Fibroblast of peridontal ligament (primary cell): ENCODE measurements around the gene TUBB4A.

Experiments
- DNase-seq: peaks from one replicate; pipeline ENCODE4 v3.0.0-alpha.2; 2010; ENCODE audit errors: extremely low read depth

Gene TUBB4A

DNA sequence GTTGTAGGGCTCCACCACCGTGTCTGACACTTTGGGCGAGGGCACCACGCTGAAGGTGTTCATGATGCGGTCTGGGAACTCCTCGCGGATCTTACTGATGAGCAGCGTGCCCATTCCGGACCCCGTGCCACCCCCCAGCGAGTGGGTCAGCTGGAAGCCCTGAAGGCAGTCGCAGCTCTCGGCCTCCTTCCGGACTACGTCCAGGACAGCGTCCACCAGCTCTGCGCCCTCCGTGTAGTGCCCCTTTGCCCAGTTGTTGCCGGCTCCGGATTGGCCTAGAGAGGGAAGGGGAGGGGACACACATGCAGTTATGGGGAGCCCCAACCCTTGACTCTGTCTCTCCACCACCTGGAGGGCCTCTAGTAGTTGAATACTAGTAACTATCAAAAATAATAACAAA, 6.2 kb downstream of the TUBB4A start:
- DNase-seq: no peak

DNA sequence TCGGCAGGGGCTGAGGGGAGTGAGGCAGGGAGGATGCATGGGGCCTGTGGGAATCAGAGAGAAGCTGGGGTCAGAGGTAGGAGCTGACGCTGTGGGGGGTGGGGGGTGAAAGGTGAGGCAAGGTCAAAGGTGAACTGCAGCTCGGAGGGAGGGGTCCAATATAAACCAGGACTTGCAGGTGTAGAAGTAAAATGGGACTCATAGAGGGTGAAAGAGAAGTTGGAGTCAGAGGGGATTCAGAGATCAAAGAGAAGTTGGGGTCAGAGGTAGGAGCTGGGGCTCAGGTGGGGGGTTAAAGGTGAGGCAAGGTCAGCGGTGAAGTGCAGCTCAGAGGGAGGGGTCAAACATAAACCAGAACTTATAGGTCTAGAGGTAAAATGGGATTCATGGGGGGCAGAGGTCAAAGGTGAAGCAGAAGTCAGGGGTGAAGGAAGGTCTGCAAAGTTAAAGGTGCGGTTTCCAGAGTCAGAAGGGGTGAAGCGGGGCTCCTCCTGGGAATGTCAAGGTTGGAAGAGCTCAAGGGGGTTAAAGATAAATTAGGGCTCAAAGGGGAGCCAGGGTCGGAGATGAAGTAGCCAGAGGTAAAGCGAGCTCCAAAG, 7.6 kb downstream of the TUBB4A start:
- DNase-seq: no peak

DNA sequence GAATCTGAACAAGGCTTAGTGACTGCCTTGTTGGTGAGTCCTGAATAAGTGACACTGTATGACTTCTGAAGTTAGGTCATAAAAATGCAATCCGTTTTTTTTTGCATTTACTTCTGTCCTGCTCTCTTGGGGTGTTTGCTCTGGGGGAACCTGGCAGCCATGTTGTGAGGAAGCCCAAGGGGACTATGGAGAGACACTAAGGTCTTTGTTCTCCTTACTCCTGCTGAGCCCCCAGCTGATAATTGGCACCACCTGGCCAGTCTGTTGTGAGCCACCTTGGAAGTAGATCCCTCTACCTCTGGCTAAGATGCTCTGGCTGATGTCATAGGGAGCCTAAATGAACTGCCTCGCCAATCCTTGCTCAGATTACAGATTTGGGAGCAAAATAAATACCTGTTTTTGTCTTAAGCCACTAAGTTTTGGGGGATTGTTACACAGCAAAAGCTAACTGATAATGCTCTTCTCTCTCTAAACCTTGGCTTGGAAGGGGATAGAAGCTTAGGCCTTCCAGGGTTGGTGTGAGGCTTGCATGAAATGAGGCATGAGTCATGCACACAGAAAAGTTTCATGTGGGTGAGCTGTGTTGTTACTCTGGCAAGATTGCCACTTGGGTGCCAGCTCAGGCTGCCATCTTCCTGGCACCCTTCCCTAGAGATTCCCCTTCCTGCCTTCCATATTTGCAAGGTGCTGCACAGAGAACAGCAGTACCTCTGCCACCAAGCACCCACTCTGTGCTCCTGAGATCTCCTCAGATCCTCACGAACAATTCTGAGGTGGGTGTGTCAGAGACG, 10.1 kb downstream of the TUBB4A start:
- DNase-seq: no peak

DNA sequence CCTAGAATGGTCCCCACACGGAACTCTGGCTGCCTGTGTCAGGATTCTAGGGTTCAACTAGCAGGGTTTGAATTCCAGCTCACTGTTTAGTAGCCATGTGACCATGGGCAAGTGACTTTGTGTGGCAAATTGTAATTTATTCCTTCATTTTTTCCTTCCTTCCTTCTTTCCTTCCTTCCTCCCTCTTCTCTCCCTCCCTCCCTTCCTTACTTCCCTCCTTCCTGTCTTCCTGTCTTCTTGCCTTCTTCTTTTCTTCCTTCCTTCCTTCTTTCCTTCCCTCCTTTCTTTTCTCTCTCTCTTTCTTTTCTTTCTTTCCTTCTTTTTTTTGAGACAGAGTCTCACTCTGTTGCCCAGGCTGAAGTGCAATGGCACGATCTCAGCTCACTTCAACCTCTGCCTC, 12.0 kb downstream of the TUBB4A start:
- DNase-seq: no peak

DNA sequence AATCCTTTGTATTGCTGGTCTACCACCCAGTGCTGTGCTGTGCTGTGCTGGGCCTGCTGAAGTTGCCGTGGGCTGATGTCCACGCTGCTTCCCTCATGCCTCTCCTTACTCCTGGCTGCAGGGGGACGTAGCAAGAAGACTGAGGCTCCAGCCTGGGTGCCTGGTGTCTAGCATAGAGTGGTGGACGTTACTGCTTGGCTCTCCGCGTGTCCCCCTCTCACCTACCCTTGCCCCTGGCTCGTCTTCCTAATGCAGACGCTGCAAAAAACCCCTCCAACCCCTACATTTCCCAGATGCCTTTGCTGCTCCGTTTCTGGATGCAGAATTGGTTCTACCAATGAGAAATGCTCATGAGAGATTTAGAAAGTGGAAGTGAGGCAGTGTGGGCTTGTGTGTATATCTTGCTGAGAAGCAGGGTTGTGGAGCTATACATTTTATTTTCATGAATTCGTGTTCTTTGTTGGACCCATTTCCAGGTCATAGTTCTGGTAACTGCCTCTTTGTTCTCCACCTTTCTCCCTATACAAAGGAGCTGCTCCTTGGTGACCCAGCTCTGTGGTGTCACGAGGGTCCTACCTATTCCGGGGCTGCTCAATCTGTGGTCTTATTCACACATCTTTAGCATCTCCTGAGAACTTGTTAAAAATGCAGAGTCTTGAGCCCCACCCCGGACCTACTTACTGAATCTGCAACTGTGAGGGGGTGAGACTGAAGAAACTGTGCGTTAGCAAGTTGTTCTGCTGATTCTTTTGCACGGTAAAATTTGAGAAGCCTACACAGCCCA, 12.6 kb downstream of the TUBB4A start:
- no peak for DNase-seq

DNA sequence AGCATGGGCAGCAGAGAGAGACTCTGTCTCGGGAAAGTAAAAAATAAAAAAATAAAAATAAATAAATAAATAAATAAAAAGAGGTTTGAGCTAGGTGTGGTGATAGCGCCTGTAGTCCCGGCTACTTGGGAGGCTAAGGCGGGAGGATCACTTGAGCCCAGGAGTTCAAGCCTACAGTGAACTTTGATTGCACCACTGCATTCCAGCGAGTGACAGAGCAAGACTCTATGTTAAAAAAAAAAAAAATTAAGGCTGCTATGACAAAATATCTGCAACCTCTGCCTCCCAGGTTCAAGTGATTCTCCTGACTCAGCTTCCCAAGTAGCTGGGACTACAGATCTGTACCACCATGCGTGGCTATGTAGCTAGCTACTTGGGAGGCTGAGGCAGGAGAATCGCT, 17.3 kb downstream of the TUBB4A start:
- DNase-seq: no peak

DNA sequence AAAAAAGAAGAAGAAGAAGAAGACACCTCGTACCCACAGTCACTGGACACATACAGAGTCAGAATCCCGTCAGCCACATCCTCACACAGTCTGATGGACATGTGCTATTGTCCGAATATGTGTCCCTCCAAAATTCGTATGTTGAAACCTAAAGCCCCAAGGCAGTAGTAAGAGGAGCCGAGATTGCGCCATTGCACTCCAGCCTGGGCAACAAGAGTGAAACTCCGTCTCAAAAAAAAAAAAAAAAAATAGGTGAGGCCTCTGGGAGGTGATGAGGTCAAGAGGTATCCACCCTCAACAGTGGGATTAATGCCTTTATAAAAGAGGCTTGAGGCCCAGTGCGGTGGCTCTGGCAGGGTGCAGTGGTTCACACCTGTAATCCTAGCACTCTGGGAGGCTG, 17.9 kb downstream of the TUBB4A start:
- no peak for DNase-seq

DNA sequence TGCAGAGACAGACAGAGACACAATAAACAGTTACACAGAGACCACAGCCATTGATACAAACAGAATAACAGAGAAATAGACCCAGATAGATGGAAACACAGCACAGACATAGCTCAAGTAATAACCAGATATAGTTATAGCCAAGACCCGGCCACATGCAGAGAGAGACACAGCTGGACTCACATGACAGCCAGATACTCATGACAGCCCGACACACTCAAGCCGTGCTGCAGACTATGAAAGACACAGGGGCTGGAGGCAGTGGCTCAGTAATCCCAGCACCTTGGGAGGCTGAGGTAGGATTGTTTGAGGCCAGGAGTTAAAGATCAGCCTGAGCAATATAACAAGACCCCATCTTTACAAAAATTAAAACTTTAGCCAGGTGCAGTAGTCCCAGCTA, 18.9 kb downstream of the TUBB4A start:
- DNase-seq: no peak

DNA sequence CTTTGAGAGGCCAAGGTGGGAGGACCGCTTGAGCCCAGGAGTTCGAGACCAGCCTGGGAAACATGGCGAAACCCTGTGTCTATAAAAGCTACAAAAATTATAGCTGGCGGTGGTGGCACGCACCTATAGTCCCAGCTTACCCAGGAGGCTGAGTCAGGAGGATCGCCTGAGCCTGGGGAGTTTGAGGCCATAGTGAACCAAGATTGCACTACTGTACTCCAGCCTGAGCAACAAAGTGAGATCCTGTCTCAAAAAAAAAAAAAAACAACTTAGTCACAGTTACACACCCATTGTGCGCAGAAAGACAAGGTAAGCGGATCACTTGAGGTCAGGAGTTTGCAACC, 19.8 kb downstream of the TUBB4A start:
- no peak for DNase-seq

DNA sequence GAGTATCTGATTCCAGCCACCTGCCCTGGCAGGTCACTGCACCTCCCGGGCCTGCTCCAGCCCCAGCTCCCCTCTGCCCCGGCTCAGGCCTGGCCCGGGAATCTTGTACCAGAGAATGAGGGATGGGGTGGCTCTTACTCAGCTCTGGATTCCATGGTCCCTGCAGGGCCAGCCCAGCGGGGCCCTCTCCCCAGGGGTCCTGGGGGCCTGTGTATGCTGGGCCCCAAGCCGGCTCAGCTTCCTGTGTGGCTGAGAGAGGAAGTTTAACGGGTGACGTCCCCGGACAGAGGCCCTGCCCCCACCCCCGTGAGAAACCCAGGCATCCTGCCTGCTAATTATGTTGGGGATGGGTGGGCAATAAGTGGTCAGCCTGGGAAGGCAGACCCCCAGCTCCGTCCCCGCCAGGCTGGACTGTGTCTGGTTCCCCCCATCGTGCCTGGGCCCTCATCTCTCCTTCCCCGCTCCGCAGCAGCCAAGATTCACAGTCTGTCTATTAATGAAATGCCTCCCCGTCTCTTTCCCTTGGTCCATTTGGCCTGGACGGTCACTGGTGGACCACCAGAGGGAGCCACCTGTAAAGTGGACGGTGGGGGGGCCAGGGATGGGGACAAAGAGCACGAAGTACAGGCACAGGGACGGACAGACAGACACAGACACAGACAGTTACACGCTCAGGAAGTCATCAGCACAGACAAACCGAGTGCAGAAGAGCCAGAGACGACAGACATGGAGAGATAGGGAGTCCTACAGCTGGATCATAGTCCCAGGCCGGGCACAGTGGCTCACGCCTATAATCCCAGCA, 20.4 kb downstream of the TUBB4A start, which contains the start of gene DENND1C:
TSS of gene DENND1C (minus strand) at position 247 of the 802 bp plus-strand sequence. CDS start at position 155, 92 bp downstream.
- no peak for DNase-seq

DNA sequence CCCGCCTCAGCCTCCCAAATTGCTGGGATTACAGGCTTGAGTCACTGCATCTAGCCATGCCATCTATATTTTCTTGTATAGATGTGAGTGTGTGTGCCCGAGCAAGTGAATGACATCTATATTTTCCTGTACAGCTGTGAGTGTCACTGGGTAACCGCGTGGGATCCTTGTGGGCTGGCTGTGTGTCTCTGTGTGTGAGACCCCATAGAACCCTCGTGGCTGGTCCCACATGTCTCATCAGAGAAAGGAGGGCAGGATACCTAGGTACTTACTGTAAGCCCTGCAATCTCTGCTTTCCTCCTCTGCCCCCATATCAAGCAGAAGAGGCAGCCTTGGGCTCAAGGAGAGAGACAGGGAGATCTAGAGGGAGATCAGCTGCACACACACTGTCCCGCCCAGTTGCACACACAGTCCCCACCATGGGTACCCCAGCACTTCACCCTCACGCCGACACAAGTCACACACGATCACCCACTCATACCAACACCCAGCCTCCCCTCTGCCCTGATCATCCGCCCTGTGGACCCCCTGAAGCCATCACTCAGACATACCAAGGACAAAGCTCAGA, 21.2 kb downstream of the TUBB4A start:
- no peak for DNase-seq

DNA sequence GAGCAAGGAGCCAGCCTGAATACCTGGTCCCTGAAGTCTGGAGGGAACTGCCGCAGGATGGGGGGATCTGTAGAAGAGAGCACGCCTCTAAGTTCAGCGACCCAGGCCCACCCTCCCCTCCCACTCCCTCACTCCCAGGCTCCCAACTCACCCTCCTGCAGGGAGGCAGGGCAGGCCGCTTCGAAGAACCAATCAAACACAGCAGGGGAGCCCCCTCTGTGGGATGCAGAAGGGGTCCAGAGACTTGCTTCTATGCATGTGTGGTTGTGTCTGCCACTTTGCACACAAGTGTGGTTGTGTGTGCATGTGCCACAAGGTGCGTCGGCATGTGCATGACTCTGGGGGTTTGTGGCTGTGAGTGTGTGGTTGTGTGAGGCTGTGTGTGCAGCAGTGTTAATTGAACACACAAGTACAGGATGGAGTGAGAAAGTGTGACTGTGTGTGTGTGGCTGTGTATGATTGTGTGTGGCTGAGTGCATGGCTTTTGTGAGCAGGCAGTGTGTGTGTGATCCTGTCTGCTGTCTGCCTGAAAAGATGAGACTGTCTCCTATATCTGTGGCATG, 22.2 kb downstream of the TUBB4A start:
- DNase-seq: no peak

DNA sequence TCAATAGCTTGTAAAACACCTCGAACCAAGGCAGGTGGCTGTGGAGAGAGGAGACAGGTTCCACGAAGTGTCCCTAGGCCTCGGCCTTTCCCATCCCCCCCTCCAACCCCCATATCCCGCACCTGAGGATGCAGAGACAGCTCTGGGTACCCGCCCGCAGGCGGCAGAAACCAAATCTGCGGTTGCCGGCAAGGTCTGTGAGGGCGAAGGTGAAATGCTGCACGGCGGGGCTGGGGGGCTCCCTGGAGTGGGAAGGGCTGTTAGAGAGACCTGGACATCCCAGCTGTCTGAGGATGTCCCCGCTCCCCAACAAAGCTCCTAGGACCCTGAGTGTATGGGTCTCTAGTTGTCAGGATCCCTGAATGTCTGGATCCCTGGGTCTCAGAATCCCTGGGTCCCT, 23.3 kb downstream of the TUBB4A start:
- DNase-seq: no peak

DNA sequence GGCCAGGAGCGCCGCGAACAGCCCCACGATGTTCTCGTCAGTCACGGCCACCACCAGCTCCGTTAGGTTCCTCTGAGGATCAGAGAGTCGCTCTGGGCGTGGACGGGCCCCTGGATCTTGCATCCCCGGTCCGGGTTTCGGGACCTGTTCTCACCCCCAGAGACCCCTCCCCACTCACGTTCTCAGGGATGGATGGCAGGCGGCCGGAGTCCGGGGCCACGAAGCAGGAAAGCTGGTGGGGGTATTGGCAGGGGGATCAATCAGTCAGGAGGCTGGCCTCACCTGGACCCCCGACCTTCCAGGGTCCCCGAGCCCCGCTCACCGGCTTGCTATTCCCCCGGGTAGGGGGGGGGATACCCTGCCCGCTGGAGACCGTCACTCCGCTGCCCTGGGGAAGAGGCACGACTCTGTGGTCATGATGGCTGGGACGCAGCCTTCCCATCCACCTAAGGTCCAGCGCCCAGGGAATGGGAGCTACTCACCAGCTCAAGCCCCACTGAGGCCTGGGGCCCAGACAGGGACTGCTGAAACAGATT, 25.1 kb downstream of the TUBB4A start:
- DNase-seq: no peak

DNA sequence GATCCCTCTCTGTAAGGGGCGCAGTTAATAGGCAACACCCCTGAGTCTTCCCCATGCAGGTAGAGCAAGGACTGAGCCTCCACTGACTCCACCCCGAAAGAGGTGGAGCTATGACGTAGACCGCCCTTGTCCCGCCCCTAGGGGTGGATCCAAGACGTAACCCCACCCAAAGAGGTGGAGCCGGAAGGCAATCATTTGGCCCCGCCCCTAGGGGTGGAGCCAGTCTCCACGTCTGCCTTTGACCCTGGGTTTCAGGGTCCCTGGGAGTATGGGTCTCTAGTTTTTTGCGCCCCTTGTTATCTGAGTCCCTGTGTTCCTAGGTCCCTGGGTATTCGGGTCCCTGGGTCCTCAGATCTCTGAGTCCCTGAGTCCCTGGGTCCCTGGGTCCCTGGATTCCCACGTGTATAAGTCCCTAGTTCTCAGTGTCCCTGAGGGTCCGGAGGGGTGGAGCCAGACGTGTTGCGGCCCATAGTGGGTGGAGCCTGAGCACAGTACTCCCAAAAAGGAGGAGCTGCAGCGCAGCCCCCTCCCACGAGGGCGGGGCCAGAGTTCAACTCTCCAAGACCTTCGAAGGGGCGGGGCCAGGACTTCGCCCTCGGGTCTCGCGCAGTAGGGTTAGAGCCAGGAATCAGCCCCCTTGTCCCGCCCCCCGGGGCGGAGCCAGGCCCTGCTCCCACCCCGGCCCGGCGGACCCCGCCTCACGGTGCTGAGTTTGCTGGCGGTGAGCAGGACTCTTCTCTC, 25.8 kb downstream of the TUBB4A start:
- no peak for DNase-seq

DNA sequence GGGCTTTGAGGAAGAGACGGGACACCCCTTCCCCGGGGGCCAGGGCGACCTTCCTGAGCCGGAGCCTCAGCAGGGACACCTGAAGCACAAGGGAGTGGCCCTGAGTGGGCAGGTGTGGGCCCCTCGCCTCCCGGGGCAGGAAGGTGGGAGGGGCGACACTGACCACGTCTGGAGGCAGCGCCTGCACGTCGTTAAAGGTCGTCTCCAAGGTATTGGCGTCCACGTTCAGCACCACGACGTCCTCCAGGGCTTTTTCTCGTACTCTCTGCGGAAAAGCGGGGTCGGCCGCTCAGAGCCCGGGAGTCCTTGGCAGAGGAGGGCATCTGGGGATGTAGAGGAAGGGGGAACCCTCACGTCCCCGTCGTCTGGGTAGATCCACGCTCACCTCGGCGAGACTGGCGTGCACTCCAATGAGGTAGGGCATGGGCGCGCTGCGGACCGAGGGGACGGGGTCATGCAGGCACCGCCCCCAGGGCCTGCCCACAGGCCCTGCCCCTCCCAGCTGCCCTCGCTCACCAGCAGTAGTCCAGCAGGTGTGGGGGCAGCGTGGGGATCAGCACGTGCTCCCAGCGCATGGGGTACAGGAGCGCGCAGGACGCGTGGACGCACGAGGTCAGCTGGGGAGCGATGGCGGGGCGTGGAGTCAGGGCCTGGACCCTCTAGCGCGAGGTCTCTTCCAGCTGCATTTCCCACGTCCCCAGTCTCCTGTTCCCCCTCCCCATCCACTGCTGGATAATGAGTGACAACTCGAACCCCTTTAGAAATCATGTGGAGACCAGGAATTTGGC, 26.6 kb downstream of the TUBB4A start:
- DNase-seq: no peak

DNA sequence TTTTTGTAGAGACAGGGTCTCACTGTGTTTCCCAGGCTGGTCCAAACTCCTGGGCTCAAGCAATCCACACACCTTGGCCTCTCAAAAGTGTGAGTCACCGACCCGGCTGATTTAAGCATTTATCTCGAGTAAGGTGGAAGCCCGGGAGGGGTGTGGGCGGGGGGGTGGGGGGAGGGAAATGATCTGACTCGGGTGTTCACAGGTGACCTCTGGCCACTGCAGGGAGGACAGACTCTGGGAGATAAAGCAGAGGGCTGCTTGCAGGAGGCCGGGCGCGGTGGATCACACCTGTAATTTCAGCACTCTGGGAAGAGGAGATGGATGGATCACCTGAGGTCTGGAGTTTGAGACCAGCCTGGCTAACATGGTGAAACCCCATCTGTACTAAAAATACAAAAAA, 28.5 kb downstream of the TUBB4A start:
- DNase-seq: no peak

DNA sequence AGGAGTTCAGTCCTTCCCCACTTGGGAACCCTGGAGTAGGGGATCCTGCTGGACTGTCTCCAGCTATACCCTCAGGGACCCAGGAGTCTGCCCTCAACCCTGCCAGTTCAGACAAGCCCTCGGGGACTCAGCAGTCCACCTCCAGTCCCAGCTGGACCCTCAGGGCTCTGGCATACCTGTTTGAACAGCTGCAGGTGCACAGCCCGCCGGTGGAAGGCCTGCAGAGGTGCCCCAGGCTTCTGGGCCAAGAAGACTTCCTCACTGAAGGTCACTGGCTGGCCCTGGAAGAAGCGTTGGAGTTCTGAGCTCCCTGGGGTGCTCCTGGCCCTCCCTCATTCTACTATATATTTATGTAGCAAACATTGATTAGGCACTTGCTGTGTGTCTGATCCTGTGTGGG, 29.4 kb downstream of the TUBB4A start:
- DNase-seq: no peak

DNA sequence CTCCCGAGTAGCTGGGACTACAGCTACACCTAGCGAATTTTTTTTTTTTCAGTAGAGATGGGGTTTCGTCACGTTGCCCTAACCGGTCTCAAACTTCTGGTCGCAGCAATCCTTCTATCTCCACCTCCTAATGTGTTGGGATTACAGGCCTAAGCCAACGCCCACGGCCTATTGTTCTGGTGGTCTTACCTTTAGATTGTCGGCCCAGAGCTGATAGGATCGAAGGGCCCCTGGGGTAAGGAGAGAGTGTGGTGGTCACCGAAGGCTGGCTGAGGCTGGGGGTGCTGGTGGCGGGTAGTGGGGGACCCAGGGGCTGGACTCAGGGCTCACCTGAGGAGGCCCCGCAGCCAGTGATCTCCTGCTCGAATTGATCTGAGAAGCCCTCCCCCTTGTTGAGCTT, 31.0 kb downstream of the TUBB4A start:
- no peak for DNase-seq

DNA sequence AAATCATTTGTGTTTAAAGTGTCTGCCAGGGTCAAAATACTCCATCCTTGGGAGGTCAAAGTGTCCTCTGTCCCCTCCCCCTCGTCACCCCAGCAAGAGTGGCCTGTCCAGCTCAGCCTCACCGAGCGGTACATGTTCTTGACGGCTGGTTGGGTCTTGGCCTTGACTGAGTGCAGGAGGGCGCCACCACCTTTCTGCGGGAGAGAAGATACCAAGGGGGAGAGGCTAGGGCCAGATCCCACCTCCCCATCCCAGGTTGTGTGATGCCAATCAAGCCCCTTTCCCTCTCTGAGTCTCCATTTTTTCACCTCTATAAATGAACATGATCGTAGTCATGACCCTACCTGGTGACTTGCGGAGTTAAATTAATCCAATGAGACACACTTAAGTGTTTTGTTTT, 31.9 kb downstream of the TUBB4A start:
- DNase-seq: no peak
